ENCODE measurements around the gene LOXL3.

LOXL3 gene

GRCh38 chr2:74522516-74522915 is 31.2 kb downstream of the LOXL3 start:
- DNase-seq (ENCODE audit: extremely low read depth, low read depth): no peak
- TF ChIP-seq CTCF (IDR thresholded peaks at IDR 0.05; ENCODE audit: low read depth, low read length, missing control alignments): no peak
- no peak overlapping the region for H3K4me3 ChIP-seq (replicated peaks; ENCODE audit: low read depth, low read length)

GRCh38 chr2:74516650-74517049 is 37.1 kb downstream of the LOXL3 start:
- no peak for TF ChIP-seq CTCF (IDR thresholded peaks at IDR 0.05; ENCODE audit: low read depth, low read length, missing control alignments)
- H3K4me3 ChIP-seq (replicated peaks; ENCODE audit: low read depth, low read length): no peak overlapping the region
- DNase-seq (ENCODE audit: extremely low read depth, low read depth): no peak

- no peak for TF ChIP-seq CTCF (IDR thresholded peaks at IDR 0.05; ENCODE audit: low read depth, low read length, missing control alignments)
- H3K4me3 ChIP-seq (replicated peaks; ENCODE audit: low read depth, low read length): no peak overlapping the region
- DNase-seq (ENCODE audit: extremely low read depth, low read depth): no peak
Measured at GRCh38 chr2:74515981-74516633, 37.6 kb downstream of the LOXL3 start.

- DNase-seq (ENCODE audit: extremely low read depth, low read depth): no peak
- no peak for TF ChIP-seq CTCF (IDR thresholded peaks at IDR 0.05; ENCODE audit: low read depth, low read length, missing control alignments)
- no peak overlapping the region for H3K4me3 ChIP-seq (replicated peaks; ENCODE audit: low read depth, low read length)
Measured at GRCh38 chr2:74515271-74515980, 38.3 kb downstream of the LOXL3 start.

- no peak within 1 kb of the TSS for H3K4me3 ChIP-seq (replicated peaks; ENCODE audit: low read depth, low read length)
- DNase-seq (ENCODE audit: extremely low read depth, low read depth): no peak
- no peak for TF ChIP-seq CTCF (IDR thresholded peaks at IDR 0.05; ENCODE audit: low read depth, low read length, missing control alignments)
Measured at GRCh38 chr2:74514368-74515270, 39.1 kb downstream of the LOXL3 start, which contains the start of gene TLX2. Gene TLX2 (plus strand): TSS chr2:74514450. CDS start chr2:74514807, 357 bp downstream.

GRCh38 chr2:74513605-74514367 is 40.0 kb downstream of the LOXL3 start:
- H3K4me3 ChIP-seq (replicated peaks; ENCODE audit: low read depth, low read length): no peak overlapping the region
- TF ChIP-seq CTCF (IDR thresholded peaks at IDR 0.05; ENCODE audit: low read depth, low read length, missing control alignments): no peak
- DNase-seq (ENCODE audit: extremely low read depth, low read depth): no peak

All from HFF-Myc (cell line).